GM10266 (cell line): ENCODE measurements around the gene PSMB3.

Experiments
- DNase-seq: peaks from one replicate; pipeline ENCODE4 v3.0.0; 2012; ENCODE audit errors: extremely low spot score
- TF ChIP-seq, protein P1 (sequence below): IDR thresholded peaks from 2 replicates; pipeline ENCODE4 v1.5.1; 2012; ENCODE audit warnings: mild to moderate bottlenecking, low read depth; ENCODE audit not compliant: control insufficient read depth, insufficient read depth; ENCODE audit errors: missing control alignments

The PSMB3 gene

DNA sequence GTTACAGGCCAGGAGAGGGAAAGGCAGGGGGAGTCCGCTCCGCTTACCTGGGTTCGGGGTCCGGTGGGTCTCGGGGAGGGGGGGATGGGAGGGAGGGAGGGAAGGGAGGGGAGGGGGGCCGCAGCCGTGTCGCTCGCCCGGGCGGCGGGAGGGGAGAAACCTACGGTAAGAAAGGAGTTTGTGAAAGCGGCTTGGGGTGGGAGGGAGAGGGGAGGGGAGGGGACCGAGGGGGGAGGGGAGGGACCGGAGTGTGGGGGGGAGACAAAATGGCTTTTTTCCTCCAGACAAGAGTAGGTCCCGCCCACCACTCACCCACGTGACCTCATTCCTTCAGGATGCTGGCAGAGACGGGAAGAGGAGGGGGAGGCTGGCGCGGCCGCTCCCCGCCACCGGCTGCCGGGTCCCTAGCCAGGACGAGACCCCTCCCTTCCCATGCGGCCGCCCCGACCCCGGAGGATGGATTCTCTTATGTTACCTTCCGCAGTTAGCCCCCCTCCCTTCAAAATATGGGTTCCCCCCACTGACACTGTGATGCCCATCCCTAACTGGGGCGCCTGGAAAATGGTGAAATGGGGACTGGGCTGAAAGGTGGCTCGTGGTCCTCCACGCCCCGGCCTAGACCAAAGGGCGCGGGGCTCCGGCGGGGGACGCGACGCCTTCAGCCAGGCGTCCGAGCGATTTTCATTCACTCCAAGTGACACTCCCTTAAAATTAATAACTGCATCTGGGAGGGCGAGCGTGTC is 4.2 kb upstream of the PSMB3 start, which contains the start of gene PCGF2:
TSS of gene PCGF2 (minus strand) at position 188 of the 743 bp plus-strand sequence. CDS start 7,934 bp downstream, outside the sequence.
- TF ChIP-seq, protein P1, sequence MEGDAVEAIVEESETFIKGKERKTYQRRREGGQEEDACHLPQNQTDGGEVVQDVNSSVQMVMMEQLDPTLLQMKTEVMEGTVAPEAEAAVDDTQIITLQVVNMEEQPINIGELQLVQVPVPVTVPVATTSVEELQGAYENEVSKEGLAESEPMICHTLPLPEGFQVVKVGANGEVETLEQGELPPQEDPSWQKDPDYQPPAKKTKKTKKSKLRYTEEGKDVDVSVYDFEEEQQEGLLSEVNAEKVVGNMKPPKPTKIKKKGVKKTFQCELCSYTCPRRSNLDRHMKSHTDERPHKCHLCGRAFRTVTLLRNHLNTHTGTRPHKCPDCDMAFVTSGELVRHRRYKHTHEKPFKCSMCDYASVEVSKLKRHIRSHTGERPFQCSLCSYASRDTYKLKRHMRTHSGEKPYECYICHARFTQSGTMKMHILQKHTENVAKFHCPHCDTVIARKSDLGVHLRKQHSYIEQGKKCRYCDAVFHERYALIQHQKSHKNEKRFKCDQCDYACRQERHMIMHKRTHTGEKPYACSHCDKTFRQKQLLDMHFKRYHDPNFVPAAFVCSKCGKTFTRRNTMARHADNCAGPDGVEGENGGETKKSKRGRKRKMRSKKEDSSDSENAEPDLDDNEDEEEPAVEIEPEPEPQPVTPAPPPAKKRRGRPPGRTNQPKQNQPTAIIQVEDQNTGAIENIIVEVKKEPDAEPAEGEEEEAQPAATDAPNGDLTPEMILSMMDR, result no peak
- peak; percentile 77 for DNase-seq

DNA sequence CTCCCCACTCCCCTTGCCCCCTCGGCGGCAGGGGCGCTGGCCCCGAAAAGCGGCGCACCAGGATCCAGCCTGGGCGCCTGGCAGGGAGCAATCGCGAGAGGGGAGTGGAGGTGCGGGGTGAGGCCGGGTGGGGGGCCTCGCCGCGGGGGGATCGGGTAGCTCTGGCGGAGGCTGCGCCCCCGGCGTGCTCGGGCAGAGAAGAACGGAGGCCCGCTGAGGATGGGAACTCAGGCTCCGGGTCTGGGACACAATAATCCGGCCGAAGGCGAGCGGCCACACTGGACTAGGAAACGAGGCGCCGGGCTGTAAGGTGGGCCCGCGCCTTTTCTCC is 3.7 kb upstream of the PSMB3 start:
- DNase-seq, result no peak
- TF ChIP-seq, protein P1, result no peak

DNA sequence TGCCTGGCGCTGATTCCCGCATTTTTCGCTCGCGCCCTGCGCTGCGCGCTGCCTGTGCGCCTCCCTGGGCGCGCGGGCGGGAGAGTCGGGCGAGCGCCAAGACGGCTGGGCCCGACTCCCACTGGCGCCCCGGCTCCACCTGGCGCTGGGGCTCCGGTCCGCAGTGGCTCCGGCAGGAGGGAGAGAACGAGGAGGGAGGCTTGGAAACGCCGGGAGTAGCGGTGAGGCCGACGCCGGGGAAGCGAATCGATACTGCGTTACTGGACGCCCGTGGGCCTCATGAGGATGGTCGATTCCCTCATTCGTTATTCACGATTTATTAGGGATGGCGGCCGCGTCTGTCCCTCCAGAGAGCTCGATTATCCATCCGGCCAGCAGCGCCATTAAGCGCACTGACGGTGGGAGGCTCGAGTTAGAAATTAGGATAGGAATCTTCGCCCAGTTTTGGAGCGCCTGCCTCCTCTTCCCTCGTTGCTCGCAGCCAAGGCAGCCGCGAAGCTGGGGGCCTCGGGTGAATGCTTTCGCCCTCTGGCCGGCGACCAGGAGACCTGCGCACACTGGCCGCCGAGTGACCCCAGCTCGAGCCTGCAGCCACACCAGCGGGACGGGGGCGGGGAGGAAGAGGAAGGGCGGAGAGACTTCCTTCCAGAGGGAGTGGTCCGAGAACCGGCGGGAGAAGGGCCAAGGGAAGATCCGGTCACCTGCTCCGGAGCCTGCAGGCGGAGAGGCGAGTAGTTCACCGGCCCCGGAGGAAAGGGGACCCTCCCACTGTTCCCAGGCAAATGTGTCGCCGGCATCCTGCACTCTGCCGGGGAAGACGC is 3.1 kb upstream of the PSMB3 start:
- TF ChIP-seq, protein P1, result no peak
- peak; percentile 67 for DNase-seq

DNA sequence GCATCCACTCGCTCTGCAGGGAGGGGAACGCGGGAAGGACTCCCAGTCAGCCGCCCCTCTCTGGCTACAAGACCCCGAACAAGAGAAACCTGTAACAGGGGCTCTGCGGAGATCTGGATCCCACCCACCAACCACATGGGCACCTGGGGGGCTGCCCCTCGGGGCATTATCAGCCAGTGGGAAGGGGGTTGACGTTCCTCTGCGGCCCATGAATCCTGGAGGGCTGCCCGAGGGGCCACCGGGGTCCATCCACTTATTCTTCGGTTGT is 2.6 kb upstream of the PSMB3 start:
- no peak for DNase-seq
- TF ChIP-seq, protein P1, result no peak

DNA sequence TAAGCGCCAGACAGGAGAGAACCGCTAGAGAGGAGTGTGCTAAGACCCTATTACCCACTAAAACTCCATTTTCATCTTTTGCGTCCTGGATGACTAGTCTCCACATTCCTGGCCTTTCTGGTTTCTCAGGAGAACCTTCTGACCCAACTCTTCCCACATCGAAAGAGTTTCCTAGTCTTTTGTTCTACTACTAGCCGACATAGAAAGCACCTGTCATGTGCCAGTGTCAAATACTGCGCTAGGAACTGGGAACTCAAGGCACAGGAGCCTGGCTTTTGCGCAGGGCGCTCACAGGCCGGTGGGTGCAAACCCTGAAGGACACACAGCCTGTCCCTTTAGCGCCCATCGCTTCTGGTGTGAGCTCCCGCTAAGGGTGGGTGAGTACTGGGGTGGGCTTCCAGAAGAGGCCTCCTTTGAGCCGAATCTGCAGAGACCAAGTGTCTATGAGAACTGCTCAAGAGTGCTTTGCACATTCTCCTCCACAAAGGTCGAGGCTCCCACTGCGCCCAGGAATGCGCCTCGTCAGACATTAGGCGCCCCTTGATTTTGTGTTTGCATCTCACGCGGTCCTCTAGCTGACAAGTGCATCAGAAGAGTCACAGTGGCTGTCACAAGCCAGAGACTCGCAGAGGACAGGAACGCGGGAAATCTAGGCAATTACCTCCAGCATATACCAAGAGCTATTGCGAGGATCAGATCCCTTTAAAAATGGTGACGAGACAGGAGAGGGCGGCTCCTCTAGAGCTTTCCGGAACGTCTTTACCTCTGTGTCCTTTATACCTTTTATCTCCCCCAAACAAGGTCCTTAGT is 2.0 kb upstream of the PSMB3 start:
- TF ChIP-seq, protein P1, result no peak
- DNase-seq, result no peak

DNA sequence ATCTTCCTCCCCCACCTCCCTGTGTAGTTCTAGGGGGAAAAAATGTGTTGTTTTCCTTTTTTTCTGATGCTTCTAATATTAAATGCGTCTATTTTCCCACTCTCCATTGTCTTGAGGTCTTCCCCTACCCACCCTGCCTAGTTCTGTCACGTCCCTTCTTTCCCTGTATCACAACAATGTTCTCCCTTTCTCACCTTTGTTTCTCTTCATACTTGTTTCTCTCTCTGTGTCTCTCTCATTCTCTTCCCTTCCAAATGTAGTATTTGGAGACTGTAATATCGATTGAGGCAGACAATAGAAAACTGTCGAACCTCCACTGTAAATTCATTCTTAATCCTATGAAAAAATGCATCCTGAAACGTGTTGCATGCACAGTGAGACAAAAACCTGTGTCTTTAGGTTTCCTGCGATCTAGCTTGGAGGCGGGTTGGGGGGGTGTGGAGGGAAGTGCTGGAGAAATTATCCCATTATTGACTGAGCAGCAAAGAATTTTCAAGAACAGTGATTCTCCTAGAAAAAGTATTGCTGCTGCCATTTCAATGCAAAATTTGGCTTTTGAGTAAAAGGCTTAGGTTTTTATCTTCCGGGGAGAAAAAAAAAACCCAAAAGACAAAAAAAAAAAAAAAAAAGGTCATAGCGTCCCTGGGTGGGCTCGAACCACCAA is 1.3 kb upstream of the PSMB3 start:
- DNase-seq, result no peak
- TF ChIP-seq, protein P1, result no peak
